Caco-2 (cell line): ENCODE measurements around the gene PIP4K2C. TPM values are rescaled to one million over a fixed set of nuclear protein-coding genes. Genes with fewer than 3 reads are reported as not detected.

Experiments
- BruUV-seq: library from RNA; stranded (reverse); fragments of 400-500 nt; replicated peaks from 2 replicates; lab custom pipeline; 2021; lab: Mats Ljungman, UMichigan
- CTCF ChIA-PET: fragments of 300-600 bp; sonication (Branson Sonifier 250); formaldehyde crosslinking; loops from one replicate; lab custom pipeline; 2022; ENCODE audit warnings: antibody characterized with exemption; lab: Charles Lee
- POLR2A ChIA-PET: fragments of 300-600 bp; sonication (Branson Sonifier 250); formaldehyde crosslinking; loops from one replicate; lab custom pipeline; 2022; ENCODE audit warnings: antibody characterized with exemption; lab: Charles Lee
- DNase-seq, 2 experiments: peaks; one replicate each; pipeline versions ENCODE4 v3.0.0 to v3.0.0-alpha.2; 2020 to 2022
- H3K27me3 ChIP-seq: replicated peaks from 2 replicates; pipeline ENCODE4 v1.6.0; 2011; ENCODE audit warnings: low read length; ENCODE audit not compliant: control insufficient read depth, insufficient read depth
- H3K36me3 ChIP-seq: 2 replicates; pipeline ENCODE4 v1.5.1; 2011; ENCODE audit warnings: low read length; ENCODE audit not compliant: control insufficient read depth, insufficient read depth
- H3K4me1 ChIP-seq: fragments of 250-450 bp; sonication (Bioruptor Pico); 2 replicates; pipeline ENCODE4 v1.5.1; 2020; ENCODE audit warnings: mild to moderate bottlenecking
- H3K4me3 ChIP-seq: 2 replicates; pipeline ENCODE4 v1.5.1; 2011; ENCODE audit warnings: low read depth, mild to moderate bottlenecking, control low read depth, low read length
- H3K9me3 ChIP-seq: fragments of 250-450 bp; sonication (Bioruptor Pico); 2 replicates; pipeline ENCODE4 v1.5.1; 2020; ENCODE audit warnings: mild to moderate bottlenecking, moderate library complexity
- H3K27ac Mint-ChIP-seq: one replicate; pipeline ENCODE4 v1.8.0; 2022; ENCODE audit warnings: mixed read lengths; ENCODE audit not compliant: unreplicated experiment
- H3K27me3 Mint-ChIP-seq: one replicate; pipeline ENCODE4 v1.8.0; 2022; ENCODE audit warnings: mixed read lengths; ENCODE audit not compliant: insufficient read depth, unreplicated experiment
- H3K36me3 Mint-ChIP-seq: one replicate; pipeline ENCODE4 v1.8.0; 2022; ENCODE audit warnings: mild to moderate bottlenecking, mixed read lengths; ENCODE audit not compliant: insufficient read depth, unreplicated experiment
- H3K4me1 Mint-ChIP-seq: one replicate; pipeline ENCODE4 v1.8.0; 2022; ENCODE audit warnings: low read depth, mixed read lengths; ENCODE audit not compliant: unreplicated experiment
- H3K4me3 Mint-ChIP-seq: one replicate; pipeline ENCODE4 v1.8.0; 2022; ENCODE audit warnings: mild to moderate bottlenecking, moderate library complexity, mixed read lengths; ENCODE audit not compliant: unreplicated experiment
- H3K9me3 Mint-ChIP-seq: one replicate; pipeline ENCODE4 v1.8.0; 2022; ENCODE audit warnings: mixed read lengths; ENCODE audit not compliant: unreplicated experiment
- intact Hi-C: fragments of 100-400 bp; cut with micrococcal nuclease; formaldehyde crosslinking; loops from one replicate; pipeline ENCODE4 v1.10.0; 2022; ENCODE audit not compliant: unreplicated experiment
- total RNA-seq: library from RNA; stranded (reverse); gene quantifications from 2 replicates; pipeline ENCODE4 v1.2.3, GENCODE V29; 2022
- TF ChIP-seq, protein P1 (sequence below), 2 experiments: fragments of 200-600 bp in 1 of 2; IDR thresholded peaks; 1 replicate in 1 of 2; 2 replicates in 1 of 2; pipeline versions ENCODE4 v1.5.1 to v1.8.0; 2011 to 2022; ENCODE audit warnings: antibody characterized with exemption in 1 of 2, control low read depth in 1 of 2, inconsistent platforms in 1 of 2, low read depth in 1 of 2, low read length in 1 of 2, mild to moderate bottlenecking in 1 of 2, moderate library complexity in 1 of 2; ENCODE audit not compliant: insufficient read depth in 1 of 2, severe bottlenecking in 1 of 2, unreplicated experiment in 1 of 2

PIP4K2C gene
- total RNA-seq, 1 experiment from 2014 or later = 48.0 TPM

DNA sequence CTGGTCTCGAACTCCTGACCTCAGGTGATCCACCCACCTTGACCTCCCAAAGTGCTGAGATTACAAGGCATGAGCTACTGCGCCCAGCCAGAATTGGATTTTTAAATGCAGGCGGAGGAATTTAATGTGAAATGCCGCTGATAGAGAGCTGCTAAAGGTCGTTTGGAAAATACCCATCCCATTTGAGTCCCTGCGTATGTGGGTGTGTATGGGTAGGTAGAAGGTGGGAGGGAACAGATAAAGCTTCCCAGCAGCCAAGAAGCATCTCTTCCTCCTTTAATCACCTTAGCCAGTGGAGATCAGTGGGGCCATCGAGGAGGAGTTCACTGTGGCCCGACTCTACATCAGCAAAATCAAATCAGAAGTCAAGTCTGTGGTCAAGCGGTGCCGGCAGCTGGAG, 16.2 kb upstream of the PIP4K2C start:
- Mint-ChIP-seq H3K27ac (no peak overlapping the region), H3K4me1 (peaks cover 6% of the 10 kb centered on the region), H3K9me3 (no peaks in the 10 kb centered on the region), H3K36me3 (peaks cover 7% of the 10 kb centered on the region), H3K27me3 (no peaks in the 10 kb centered on the region), H3K4me3 (no peak overlapping the region)
- Histone ChIP-seq H3K9me3 (no peaks in the 10 kb centered on the region), H3K36me3 (no peaks in the 10 kb centered on the region), H3K4me1 (peaks cover 12% of the 10 kb centered on the region), H3K4me3 (no peak overlapping the region), H3K27me3 (no peaks in the 10 kb centered on the region)
- intact Hi-C loops = no loop called here
- no TSS peak for BruUV-seq
- CTCF ChIA-PET = interaction anchor here (0.6 kb wide), 1 partner anchor 19 kb away, joined by 5 read pairs; no protein-coding TSS in a partner anchor
- POLR2A ChIA-PET = no interaction called here
- TF ChIP-seq, protein P1, sequence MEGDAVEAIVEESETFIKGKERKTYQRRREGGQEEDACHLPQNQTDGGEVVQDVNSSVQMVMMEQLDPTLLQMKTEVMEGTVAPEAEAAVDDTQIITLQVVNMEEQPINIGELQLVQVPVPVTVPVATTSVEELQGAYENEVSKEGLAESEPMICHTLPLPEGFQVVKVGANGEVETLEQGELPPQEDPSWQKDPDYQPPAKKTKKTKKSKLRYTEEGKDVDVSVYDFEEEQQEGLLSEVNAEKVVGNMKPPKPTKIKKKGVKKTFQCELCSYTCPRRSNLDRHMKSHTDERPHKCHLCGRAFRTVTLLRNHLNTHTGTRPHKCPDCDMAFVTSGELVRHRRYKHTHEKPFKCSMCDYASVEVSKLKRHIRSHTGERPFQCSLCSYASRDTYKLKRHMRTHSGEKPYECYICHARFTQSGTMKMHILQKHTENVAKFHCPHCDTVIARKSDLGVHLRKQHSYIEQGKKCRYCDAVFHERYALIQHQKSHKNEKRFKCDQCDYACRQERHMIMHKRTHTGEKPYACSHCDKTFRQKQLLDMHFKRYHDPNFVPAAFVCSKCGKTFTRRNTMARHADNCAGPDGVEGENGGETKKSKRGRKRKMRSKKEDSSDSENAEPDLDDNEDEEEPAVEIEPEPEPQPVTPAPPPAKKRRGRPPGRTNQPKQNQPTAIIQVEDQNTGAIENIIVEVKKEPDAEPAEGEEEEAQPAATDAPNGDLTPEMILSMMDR (IDR thresholded peaks at IDR 0.05; ENCODE audit: insufficient read depth in 1 of 2, low read depth in 1 of 2, low read length in 1 of 2, severe bottlenecking in 1 of 2, unreplicated experiment in 1 of 2) = no peak
- no peak for DNase-seq

DNA sequence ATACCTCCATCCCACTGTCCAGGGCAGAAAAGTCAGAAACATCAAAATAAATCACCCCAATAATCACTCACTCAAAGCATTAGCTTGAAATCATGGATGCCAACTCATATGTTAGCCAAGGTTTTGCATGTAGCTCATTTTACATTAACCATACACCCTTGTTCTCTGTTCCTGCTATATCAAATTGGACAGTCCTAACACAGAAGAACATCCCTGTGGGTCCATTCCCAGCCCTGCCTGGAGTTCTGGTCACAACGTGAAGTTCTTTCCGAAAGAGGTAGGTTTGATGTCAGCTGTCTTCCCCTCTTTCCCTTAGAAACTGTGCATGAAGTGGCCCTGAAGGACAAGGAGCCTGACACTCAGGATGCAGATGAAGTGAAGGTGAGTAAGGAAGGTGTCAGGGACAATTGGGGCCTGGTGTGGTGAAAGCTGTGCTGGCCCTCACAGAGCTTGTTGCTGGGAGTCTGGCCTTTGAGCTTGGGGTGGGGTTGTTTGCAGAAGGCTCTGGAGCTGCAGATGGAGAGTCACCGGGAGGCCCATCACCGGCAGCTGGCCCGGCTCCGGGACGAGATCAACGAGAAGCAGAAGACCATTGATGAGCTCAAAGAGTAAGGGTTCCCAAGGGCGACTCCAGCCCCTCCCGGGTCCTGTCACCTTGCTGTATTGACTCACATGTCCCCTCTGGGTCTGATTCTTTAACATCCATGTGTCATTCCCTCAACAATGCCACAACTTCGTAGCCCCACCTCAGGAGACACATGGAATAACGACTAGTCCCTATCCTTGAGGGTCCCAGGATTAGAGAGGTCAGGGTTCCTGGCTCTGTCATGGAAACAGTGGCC, 15.0 kb upstream of the PIP4K2C start:
- no peak overlapping the region for H3K4me3 Mint-ChIP-seq
- H3K36me3 Mint-ChIP-seq = peaks cover 7% of the 10 kb centered on the region
- Histone ChIP-seq H3K36me3 (no peaks in the 10 kb centered on the region), H3K4me3 (no peak overlapping the region), H3K9me3 (no peaks in the 10 kb centered on the region), H3K27me3 (no peaks in the 10 kb centered on the region), H3K4me1 (peaks cover 17% of the 10 kb centered on the region)
- BruUV-seq = no TSS peak
- ChIA-PET CTCF (no interaction called here), POLR2A (no interaction called here)
- no peaks in the 10 kb centered on the region for H3K9me3 Mint-ChIP-seq
- peak in 1 of 2 experiments; percentile 38 for DNase-seq
- TF ChIP-seq, protein P1 (IDR thresholded peaks at IDR 0.05; ENCODE audit: insufficient read depth in 1 of 2, low read depth in 1 of 2, low read length in 1 of 2, severe bottlenecking in 1 of 2, unreplicated experiment in 1 of 2) = no peak
- intact Hi-C loops = no loop called here
- H3K27me3 Mint-ChIP-seq = no peaks in the 10 kb centered on the region
- peaks cover 8% of the 10 kb centered on the region for H3K4me1 Mint-ChIP-seq
- H3K27ac Mint-ChIP-seq = no peak overlapping the region

DNA sequence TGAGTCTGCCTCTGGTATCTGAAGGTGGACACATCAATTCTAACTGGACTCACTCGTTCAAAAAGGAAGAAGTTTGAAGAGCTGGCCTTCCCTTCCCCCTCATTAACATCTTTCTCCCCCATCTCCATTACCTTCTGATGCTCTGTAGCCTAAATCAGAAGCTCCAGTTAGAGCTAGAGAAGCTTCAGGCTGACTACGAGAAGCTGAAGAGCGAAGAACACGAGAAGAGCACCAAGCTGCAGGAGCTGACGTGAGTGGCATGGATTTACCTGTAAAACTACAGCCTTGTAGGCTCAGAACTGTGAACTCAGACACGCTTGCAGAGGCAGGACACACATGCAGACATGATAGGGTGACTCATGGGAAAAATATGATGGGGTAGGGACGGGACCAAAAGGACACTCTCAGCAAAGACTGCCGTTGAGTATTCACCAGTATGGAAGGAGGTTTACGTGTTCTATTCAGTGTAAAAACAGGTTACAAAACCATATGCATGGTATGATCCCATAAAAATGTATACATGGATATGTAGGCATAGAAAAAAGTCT, 14.3 kb upstream of the PIP4K2C start:
- H3K4me1 ChIP-seq = peaks cover 17% of the 10 kb centered on the region
- intact Hi-C loops = no loop called here
- ChIA-PET POLR2A (no interaction called here), CTCF (no interaction called here)
- H3K36me3 ChIP-seq = no peaks in the 10 kb centered on the region
- Mint-ChIP-seq H3K4me1 (peaks cover 8% of the 10 kb centered on the region), H3K36me3 (peaks cover 7% of the 10 kb centered on the region), H3K4me3 (no peak overlapping the region), H3K27me3 (no peaks in the 10 kb centered on the region), H3K9me3 (no peaks in the 10 kb centered on the region), H3K27ac (no peak overlapping the region)
- BruUV-seq = no TSS peak
- no peaks in the 10 kb centered on the region for H3K27me3 ChIP-seq
- no peaks in the 10 kb centered on the region for H3K9me3 ChIP-seq
- H3K4me3 ChIP-seq = no peak overlapping the region
- peak in 1 of 2 experiments; percentile 14 for DNase-seq
- TF ChIP-seq, protein P1 (IDR thresholded peaks at IDR 0.05; ENCODE audit: insufficient read depth in 1 of 2, low read depth in 1 of 2, low read length in 1 of 2, severe bottlenecking in 1 of 2, unreplicated experiment in 1 of 2) = no peak
